OCI-LY1 (cell line): Measurements from ENCODE around the gene WAS.

Source experiments
- H2AFZ ChIP-seq: fragments of 200-600 bp; sonication (generic), shearing (Covaris generic); 2 replicates; pipeline ENCODE4 v1.6.0; 2014; ENCODE audit warnings: antibody characterized with exemption, mild to moderate bottlenecking, low read length
- H3F3A ChIP-seq: fragments of 200-600 bp; sonication (generic), shearing (Covaris generic); 2 replicates; pipeline ENCODE4 v1.6.0; 2014; ENCODE audit warnings: mild to moderate bottlenecking, antibody characterized with exemption, low read length, moderate library complexity; ENCODE audit not compliant: insufficient read depth
- H3K27ac ChIP-seq: fragments of 200-600 bp; sonication (generic); 2 replicates; pipeline ENCODE4 v1.5.1; 2014; ENCODE audit warnings: low read length, mixed run types, mild to moderate bottlenecking, low read depth; ENCODE audit not compliant: poor library complexity, severe bottlenecking
- H3K27me3 ChIP-seq: fragments of 200-600 bp; sonication (generic); 2 replicates; pipeline ENCODE4 v1.6.0; 2014; ENCODE audit warnings: antibody characterized with exemption, mild to moderate bottlenecking, low read length, moderate library complexity; ENCODE audit not compliant: insufficient read depth
- H3K36me3 ChIP-seq: fragments of 200-600 bp; sonication (generic); 2 replicates; pipeline ENCODE4 v1.6.1; 2014; ENCODE audit warnings: mild to moderate bottlenecking, antibody characterized with exemption, low read length, moderate library complexity, mixed read lengths; ENCODE audit not compliant: insufficient read depth
- H3K4me1 ChIP-seq: fragments of 200-600 bp; sonication (generic); 2 replicates; pipeline ENCODE4 v1.5.1; 2014; ENCODE audit warnings: mild to moderate bottlenecking, low read length, moderate library complexity; ENCODE audit not compliant: insufficient read depth, severe bottlenecking
- H3K4me2 ChIP-seq: fragments of 200-600 bp; sonication (generic), shearing (Covaris generic); 2 replicates; pipeline ENCODE4 v1.6.1; 2014; ENCODE audit warnings: low read length
- H3K4me3 ChIP-seq: fragments of 200-600 bp; sonication (generic); 2 replicates; pipeline ENCODE4 v1.5.1; 2014; ENCODE audit warnings: low read length, low read depth, mild to moderate bottlenecking, mixed read lengths; ENCODE audit not compliant: poor library complexity, severe bottlenecking
- H3K79me2 ChIP-seq: fragments of 200-600 bp; shearing (Covaris generic); 2 replicates; pipeline ENCODE4 v1.6.1; 2016; ENCODE audit warnings: mixed run types, low read length, mixed read lengths; ENCODE audit not compliant: insufficient read depth
- H3K9ac ChIP-seq: fragments of 200-600 bp; sonication (generic), shearing (Covaris generic); 2 replicates; pipeline ENCODE4 v1.6.1; 2014; ENCODE audit warnings: mild to moderate bottlenecking, low read length, mixed read lengths
- H3K9me2 ChIP-seq: fragments of 200-600 bp; sonication (generic), shearing (Covaris generic); 2 replicates; pipeline ENCODE4 v1.6.1; 2014; ENCODE audit warnings: low read depth, mild to moderate bottlenecking, low read length, mixed read lengths
- H3K9me3 ChIP-seq: fragments of 200-600 bp; shearing (Covaris generic); 2 replicates; pipeline ENCODE4 v1.6.1; 2014; ENCODE audit warnings: low read length, mixed read lengths
- H4K20me1 ChIP-seq: fragments of 200-600 bp; sonication (generic), shearing (Covaris generic); 2 replicates; pipeline ENCODE4 v1.6.0; 2016; ENCODE audit warnings: mild to moderate bottlenecking, low read length; ENCODE audit not compliant: insufficient read depth
- CTCF ChIP-seq: fragments of 200-600 bp; sonication (generic), shearing (Covaris generic); IDR thresholded peaks from 2 replicates; pipeline ENCODE4 v1.5.1; 2017; ENCODE audit warnings: mild to moderate bottlenecking, antibody characterized with exemption, low read length, moderate library complexity, mixed read lengths
- EZH2 ChIP-seq: fragments of 200-600 bp; sonication (generic), shearing (Covaris generic); IDR thresholded peaks from 2 replicates; pipeline ENCODE4 v1.8.0; 2017; ENCODE audit warnings: borderline replicate concordance, mixed run types, mild to moderate bottlenecking, antibody characterized with exemption, low read length, moderate library complexity, mixed read lengths

Gene WAS

GRCh38 chrX:48705871-48706270 lies 22.3 kb downstream of the WAS start:
- no peaks in the 10 kb centered on the region for H4K20me1 ChIP-seq
- no peaks in the 10 kb centered on the region for H3F3A ChIP-seq
- no peak overlapping the region for H2AFZ ChIP-seq
- no peaks in the 10 kb centered on the region for H3K79me2 ChIP-seq
- no peaks in the 10 kb centered on the region for H3K27me3 ChIP-seq
- no peak overlapping the region for H3K4me3 ChIP-seq
- H3K9me3 ChIP-seq, result no peaks in the 10 kb centered on the region
- H3K4me2 ChIP-seq, result no peak overlapping the region
- peaks cover 61% of the 10 kb centered on the region for H3K36me3 ChIP-seq
- H3K9me2 ChIP-seq, result no peaks in the 10 kb centered on the region
- TF ChIP-seq CTCF, result no peak
- no peak for TF ChIP-seq EZH2
- no peak overlapping the region for H3K27ac ChIP-seq
- no peak overlapping the region for H3K9ac ChIP-seq
- H3K4me1 ChIP-seq, result no peaks in the 10 kb centered on the region

- H3K9me3 ChIP-seq, result no peaks in the 10 kb centered on the region
Observed at GRCh38 chrX:48709522-48710112, 26.0 kb downstream of the WAS start.

GRCh38 chrX:48711162-48711928 lies 27.7 kb downstream of the WAS start:
- Histone ChIP-seq H3K9me2 (no peaks in the 10 kb centered on the region), H3F3A (no peaks in the 10 kb centered on the region), H3K79me2 (no peaks in the 10 kb centered on the region), H4K20me1 (no peaks in the 10 kb centered on the region), H3K27ac (no peak overlapping the region), H3K4me1 (no peaks in the 10 kb centered on the region), H3K4me3 (no peak overlapping the region), H3K27me3 (no peaks in the 10 kb centered on the region), H3K9me3 (no peaks in the 10 kb centered on the region), H3K36me3 (peaks cover 15% of the 10 kb centered on the region), H3K4me2 (no peak overlapping the region), H2AFZ (no peak overlapping the region), H3K9ac (no peak overlapping the region)
- TF ChIP-seq EZH2, result no peak
- TF ChIP-seq CTCF, result no peak

More at GRCh38 chrX:48709522-48710112, 26.0 kb downstream of the WAS start:
- no peaks in the 10 kb centered on the region for H4K20me1 ChIP-seq
- peaks cover 26% of the 10 kb centered on the region for H3K36me3 ChIP-seq
- no peak overlapping the region for H3K4me2 ChIP-seq
- H3K4me1 ChIP-seq, result no peaks in the 10 kb centered on the region
- no peaks in the 10 kb centered on the region for H3K27me3 ChIP-seq
- H3K27ac ChIP-seq, result no peak overlapping the region
- H2AFZ ChIP-seq, result no peak overlapping the region
- no peak overlapping the region for H3K9ac ChIP-seq
- no peaks in the 10 kb centered on the region for H3K79me2 ChIP-seq
- no peaks in the 10 kb centered on the region for H3F3A ChIP-seq
- no peak overlapping the region for H3K4me3 ChIP-seq
- no peaks in the 10 kb centered on the region for H3K9me2 ChIP-seq
- TF ChIP-seq CTCF, result no peak
- TF ChIP-seq EZH2, result no peak
